ENCODE measurements around the gene THRB. TPM values are rescaled to one million over a fixed set of nuclear protein-coding genes. Genes with fewer than 3 reads are reported as not detected.

The THRB gene
- polyA plus RNA-seq, 1 of the 3 experiments (the other 2 are of a cell fraction), result 0.02 TPM

DNA sequence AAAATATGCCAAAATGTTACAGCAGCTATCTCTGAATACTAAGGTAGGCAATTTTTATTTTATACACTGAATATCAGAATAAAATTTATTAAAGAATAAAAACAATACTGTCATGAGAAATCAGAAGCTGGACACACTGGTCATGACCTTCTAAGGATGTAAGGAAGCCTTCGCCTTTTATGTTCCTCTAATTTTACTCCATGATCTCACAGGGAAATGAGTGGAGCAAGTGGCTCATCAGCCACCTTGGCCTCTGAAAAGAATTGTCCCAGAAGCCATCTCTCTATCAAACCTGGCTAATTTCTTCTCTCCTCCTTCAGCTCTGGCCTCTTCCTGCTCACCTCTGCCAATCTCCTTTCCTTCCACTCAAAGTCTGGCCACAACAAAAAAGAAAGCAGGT, 48.6 kb downstream of the THRB start:
- H3K9ac ChIP-seq, result no peak overlapping the region
- no peaks in the 10 kb centered on the region for H3K4me1 ChIP-seq (ENCODE audit: control insufficient read depth in 1 of 2, insufficient read depth in 2 of 2, low read depth in 1 of 2, low read length in 1 of 2)
- H3K9me2 ChIP-seq, result 0 out of 2 replicates have a peak, but pooled peaks cover 3% of the 10 kb centered on the region
- no peaks in the 10 kb centered on the region for H3K9me3 ChIP-seq
- WGBS (ENCODE audit: low lambda C conversion rate), result 74% methylated on average over 1 of the region's 1 CpG
- H3K4me3 ChIP-seq (ENCODE audit: low read depth in 2 of 2, low read length in 1 of 2), result no peak overlapping the region
- no peaks in the 10 kb centered on the region for H3F3A ChIP-seq (replicated peaks; ENCODE audit: insufficient read depth)
- no peak for DNase-seq
- H3K79me2 ChIP-seq (ENCODE audit: insufficient read depth), result no peaks in the 10 kb centered on the region
- TF ChIP-seq RXRA (IDR thresholded peaks at IDR 0.05; ENCODE audit: borderline replicate concordance, low read depth) (no peak), NFIC (IDR thresholded peaks at IDR 0.05; ENCODE audit: borderline replicate concordance) (no peak), GABPA (IDR thresholded peaks at IDR 0.05; ENCODE audit: low read depth) (no peak), MEF2A (IDR thresholded peaks at IDR 0.05; ENCODE audit: borderline replicate concordance, low read depth) (no peak), TEAD4 (IDR thresholded peaks at IDR 0.05; ENCODE audit: borderline replicate concordance, insufficient read depth) (no peak), MXI1 (IDR thresholded peaks at IDR 0.05; ENCODE audit: low read depth, low read length) (no peak), FOSL2 (IDR thresholded peaks at IDR 0.05; ENCODE audit: borderline replicate concordance, low read depth) (no peak), TCF12 (IDR thresholded peaks at IDR 0.05) (no peak), ELF1 (IDR thresholded peaks at IDR 0.05) (no peak), RAD21 (IDR thresholded peaks at IDR 0.05; ENCODE audit: low read length) (no peak), EP300 (IDR thresholded peaks at IDR 0.05; ENCODE audit: borderline replicate concordance in 1 of 2, low read depth in 1 of 2, low read length in 1 of 2) (no peak), GATA2 (CRISPR knock-in tag; IDR thresholded peaks at IDR 0.05) (no peak), POLR2AphosphoS5 (IDR thresholded peaks at IDR 0.05; ENCODE audit: low read depth, low read length) (no peak), TAF1 (IDR thresholded peaks at IDR 0.05; ENCODE audit: borderline replicate concordance, low read depth, low read length) (no peak)
- TF ChIP-seq, protein P1, sequence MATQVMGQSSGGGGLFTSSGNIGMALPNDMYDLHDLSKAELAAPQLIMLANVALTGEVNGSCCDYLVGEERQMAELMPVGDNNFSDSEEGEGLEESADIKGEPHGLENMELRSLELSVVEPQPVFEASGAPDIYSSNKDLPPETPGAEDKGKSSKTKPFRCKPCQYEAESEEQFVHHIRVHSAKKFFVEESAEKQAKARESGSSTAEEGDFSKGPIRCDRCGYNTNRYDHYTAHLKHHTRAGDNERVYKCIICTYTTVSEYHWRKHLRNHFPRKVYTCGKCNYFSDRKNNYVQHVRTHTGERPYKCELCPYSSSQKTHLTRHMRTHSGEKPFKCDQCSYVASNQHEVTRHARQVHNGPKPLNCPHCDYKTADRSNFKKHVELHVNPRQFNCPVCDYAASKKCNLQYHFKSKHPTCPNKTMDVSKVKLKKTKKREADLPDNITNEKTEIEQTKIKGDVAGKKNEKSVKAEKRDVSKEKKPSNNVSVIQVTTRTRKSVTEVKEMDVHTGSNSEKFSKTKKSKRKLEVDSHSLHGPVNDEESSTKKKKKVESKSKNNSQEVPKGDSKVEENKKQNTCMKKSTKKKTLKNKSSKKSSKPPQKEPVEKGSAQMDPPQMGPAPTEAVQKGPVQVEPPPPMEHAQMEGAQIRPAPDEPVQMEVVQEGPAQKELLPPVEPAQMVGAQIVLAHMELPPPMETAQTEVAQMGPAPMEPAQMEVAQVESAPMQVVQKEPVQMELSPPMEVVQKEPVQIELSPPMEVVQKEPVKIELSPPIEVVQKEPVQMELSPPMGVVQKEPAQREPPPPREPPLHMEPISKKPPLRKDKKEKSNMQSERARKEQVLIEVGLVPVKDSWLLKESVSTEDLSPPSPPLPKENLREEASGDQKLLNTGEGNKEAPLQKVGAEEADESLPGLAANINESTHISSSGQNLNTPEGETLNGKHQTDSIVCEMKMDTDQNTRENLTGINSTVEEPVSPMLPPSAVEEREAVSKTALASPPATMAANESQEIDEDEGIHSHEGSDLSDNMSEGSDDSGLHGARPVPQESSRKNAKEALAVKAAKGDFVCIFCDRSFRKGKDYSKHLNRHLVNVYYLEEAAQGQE (IDR thresholded peaks at IDR 0.05; ENCODE audit: low read depth, low read length), result no peak
- TF ChIP-seq, protein P2, sequence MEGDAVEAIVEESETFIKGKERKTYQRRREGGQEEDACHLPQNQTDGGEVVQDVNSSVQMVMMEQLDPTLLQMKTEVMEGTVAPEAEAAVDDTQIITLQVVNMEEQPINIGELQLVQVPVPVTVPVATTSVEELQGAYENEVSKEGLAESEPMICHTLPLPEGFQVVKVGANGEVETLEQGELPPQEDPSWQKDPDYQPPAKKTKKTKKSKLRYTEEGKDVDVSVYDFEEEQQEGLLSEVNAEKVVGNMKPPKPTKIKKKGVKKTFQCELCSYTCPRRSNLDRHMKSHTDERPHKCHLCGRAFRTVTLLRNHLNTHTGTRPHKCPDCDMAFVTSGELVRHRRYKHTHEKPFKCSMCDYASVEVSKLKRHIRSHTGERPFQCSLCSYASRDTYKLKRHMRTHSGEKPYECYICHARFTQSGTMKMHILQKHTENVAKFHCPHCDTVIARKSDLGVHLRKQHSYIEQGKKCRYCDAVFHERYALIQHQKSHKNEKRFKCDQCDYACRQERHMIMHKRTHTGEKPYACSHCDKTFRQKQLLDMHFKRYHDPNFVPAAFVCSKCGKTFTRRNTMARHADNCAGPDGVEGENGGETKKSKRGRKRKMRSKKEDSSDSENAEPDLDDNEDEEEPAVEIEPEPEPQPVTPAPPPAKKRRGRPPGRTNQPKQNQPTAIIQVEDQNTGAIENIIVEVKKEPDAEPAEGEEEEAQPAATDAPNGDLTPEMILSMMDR (IDR thresholded peaks at IDR 0.05), result no peak
- TF ChIP-seq, protein P3, sequence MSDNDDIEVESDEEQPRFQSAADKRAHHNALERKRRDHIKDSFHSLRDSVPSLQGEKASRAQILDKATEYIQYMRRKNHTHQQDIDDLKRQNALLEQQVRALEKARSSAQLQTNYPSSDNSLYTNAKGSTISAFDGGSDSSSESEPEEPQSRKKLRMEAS (IDR thresholded peaks at IDR 0.05; ENCODE audit: low read depth), result no peak
- H3K4me2 ChIP-seq, result no peak overlapping the region
- ChIA-PET POLR2A (no interaction called here), CTCF (interaction anchor here (1.6 kb wide), 1 partner anchor 13 kb away, joined by 7 read pairs; no protein-coding TSS in a partner anchor)
- H2AFZ ChIP-seq (ENCODE audit: low read depth), result no peak overlapping the region
- no peaks in the 10 kb centered on the region for H3K36me3 ChIP-seq (replicated peaks in 1 of 2; ENCODE audit: control insufficient read depth in 1 of 2, insufficient read depth in 2 of 2, low read length in 1 of 2)
- no peak overlapping the region for H3K27ac ChIP-seq (ENCODE audit: low read depth in 2 of 2, low read length in 1 of 2)
- H3K27me3 ChIP-seq (ENCODE audit: insufficient read depth), result no peaks in the 10 kb centered on the region
- H4K20me1 ChIP-seq (ENCODE audit: insufficient read depth), result no peaks in the 10 kb centered on the region
